Natural killer cell treated with Interleukin-12 subunit alpha and Interleukin-12 subunit beta and Interleukin-15 and Interleukin-18, amount 100 ng/mL, for 72 hours (primary cell): ENCODE measurements around the gene BICDL1. TPM values are rescaled to one million over a fixed set of nuclear protein-coding genes. Genes with fewer than 3 reads are reported as not detected.

Source experiments
- total RNA-seq, 2 donors: library from RNA; stranded (reverse); gene quantifications; one replicate each; pipeline ENCODE4 v1.2.3, GENCODE V29; 2022

BICDL1 gene
- total RNA-seq, 2 donors from 2014 or later = 4.3 to 9.8 TPM

Other genes with a start within 250 kb of the BICDL1 start
- gene CIT, start 111.9 kb upstream of the BICDL1 start, total RNA-seq = 10 to 100 TPM; 25.7 to 71.1 TPM
- gene RAB35, start 127.5 kb downstream of the BICDL1 start, total RNA-seq = 10 to 100 TPM; 85.2 to 94.1 TPM
- gene GCN1, start 205.5 kb downstream of the BICDL1 start, total RNA-seq = 100 to 1,000 TPM; 126 to 311 TPM
- gene RPLP0, start 211.9 kb downstream of the BICDL1 start, total RNA-seq = 1,000 to 10,000 TPM; 1,757 to 2,186 TPM